ENCODE data around the gene LRP6.
A peak's percentile ranks its signal among the peaks of the same experiment; 100 is the strongest.
"Not testable (repeated sequence)": the region's sequence is repeated elsewhere in the genome, so short reads cannot be mapped to it uniquely, and the experiment has no call there.

LRP6 gene

GRCh38 chr12:12171991-12172511, 94.8 kb downstream of the LRP6 start:
- DNase-seq: peak; percentile 17 to 42

- DNase-seq: no peak
These were observed 99.0 kb downstream of the LRP6 start for GRCh38 chr12:12167847-12168246.

- DNase-seq: no peak
These were observed 100.1 kb downstream of the LRP6 start for GRCh38 chr12:12166751-12167150.

- no peak for DNase-seq
These were observed 106.9 kb downstream of the LRP6 start for GRCh38 chr12:12159988-12160387.

- no peak for DNase-seq
These were observed 108.0 kb downstream of the LRP6 start for GRCh38 chr12:12158858-12159257.

- no peak for DNase-seq
These were observed 109.4 kb downstream of the LRP6 start for GRCh38 chr12:12157424-12157823.

- DNase-seq: no peak
These were observed 110.0 kb downstream of the LRP6 start for GRCh38 chr12:12156828-12157227.

- no peak for DNase-seq
These were observed 110.7 kb downstream of the LRP6 start for GRCh38 chr12:12156116-12156515.

GRCh38 chr12:12153596-12153995, 113.2 kb downstream of the LRP6 start:
- no peak for DNase-seq

- DNase-seq: no peak
These were observed 119.7 kb downstream of the LRP6 start for GRCh38 chr12:12147111-12147510.

GRCh38 chr12:12144531-12144930, 122.3 kb downstream of the LRP6 start:
- not testable (repeated sequence) for DNase-seq

- DNase-seq: no peak
These were observed 125.8 kb downstream of the LRP6 start for GRCh38 chr12:12141000-12141399.

- no peak for DNase-seq
These were observed 128.4 kb downstream of the LRP6 start for GRCh38 chr12:12138203-12139154.

GRCh38 chr12:12133785-12134184, 133.1 kb downstream of the LRP6 start:
- no peak for DNase-seq

- no peak for DNase-seq
These were observed 133.6 kb downstream of the LRP6 start for GRCh38 chr12:12133259-12133658.

- no peak for DNase-seq
These were observed 138.2 kb downstream of the LRP6 start for GRCh38 chr12:12128670-12129069.

GRCh38 chr12:12127304-12127703, 139.5 kb downstream of the LRP6 start:
- no peak for DNase-seq

GRCh38 chr12:12126551-12126950, 140.3 kb downstream of the LRP6 start:
- DNase-seq: no peak

GRCh38 chr12:12123036-12123604, 143.7 kb downstream of the LRP6 start:
- DNase-seq: no peak

GRCh38 chr12:12121061-12121460, 145.8 kb downstream of the LRP6 start:
- DNase-seq: no peak

GRCh38 chr12:12116677-12117076, 150.2 kb downstream of the LRP6 start:
- DNase-seq: no peak

GRCh38 chr12:12115514-12115913, 151.3 kb downstream of the LRP6 start:
- no peak for DNase-seq

- DNase-seq: not testable (repeated sequence)
These were observed 155.8 kb downstream of the LRP6 start for GRCh38 chr12:12110923-12111555.
